BLaER1 treated with 17β-estradiol and CSF1 and Interleukin-3, amounts not matched to agents 10 nM and 100 nM (cell line): ENCODE measurements around the gene CLEC19A.
A peak's percentile ranks its signal among the peaks of the same experiment; 100 is the strongest.

Source experiments
- H3K27ac ChIP-seq, 11 experiments: shearing (Covaris generic); formaldehyde crosslinking; 2 replicates each; pipeline ENCODE4 v1.8.1; 2022
- H3K27me3 ChIP-seq, 11 experiments: shearing (Covaris generic); formaldehyde crosslinking; 2 replicates each; pipeline ENCODE4 v1.8.1; 2022
- H3K36me3 ChIP-seq, 11 experiments: shearing (Covaris generic); formaldehyde crosslinking; 2 replicates each; pipeline ENCODE4 v1.8.1; 2022
- H3K4me1 ChIP-seq, 10 experiments: shearing (Covaris generic); formaldehyde crosslinking; 2 replicates each; pipeline ENCODE4 v1.8.1; 2022
- H3K4me2 ChIP-seq, 11 experiments: shearing (Covaris generic); formaldehyde crosslinking; 2 replicates each; pipeline ENCODE4 v1.8.1; 2022
- H3K4me3 ChIP-seq, 10 experiments: shearing (Covaris generic); formaldehyde crosslinking; 2 replicates each; pipeline ENCODE4 v1.8.1; 2022
- H3K9ac ChIP-seq, 11 experiments: shearing (Covaris generic); formaldehyde crosslinking; 2 replicates each; pipeline ENCODE4 v1.8.1; 2022
- H3K9me3 ChIP-seq, 11 experiments: shearing (Covaris generic); formaldehyde crosslinking; replicated peaks in 1 of 11; 2 replicates each; pipeline ENCODE4 v1.8.1; 2022
- H4K20me1 ChIP-seq, 11 experiments: shearing (Covaris generic); formaldehyde crosslinking; 2 replicates each; pipeline ENCODE4 v1.8.1; 2022
- Cebpa-rat ChIP-seq, 11 experiments: shearing (Covaris generic); IDR thresholded peaks; 2 replicates each; pipeline ENCODE4 v1.8.1; 2022

Gene CLEC19A

DNA sequence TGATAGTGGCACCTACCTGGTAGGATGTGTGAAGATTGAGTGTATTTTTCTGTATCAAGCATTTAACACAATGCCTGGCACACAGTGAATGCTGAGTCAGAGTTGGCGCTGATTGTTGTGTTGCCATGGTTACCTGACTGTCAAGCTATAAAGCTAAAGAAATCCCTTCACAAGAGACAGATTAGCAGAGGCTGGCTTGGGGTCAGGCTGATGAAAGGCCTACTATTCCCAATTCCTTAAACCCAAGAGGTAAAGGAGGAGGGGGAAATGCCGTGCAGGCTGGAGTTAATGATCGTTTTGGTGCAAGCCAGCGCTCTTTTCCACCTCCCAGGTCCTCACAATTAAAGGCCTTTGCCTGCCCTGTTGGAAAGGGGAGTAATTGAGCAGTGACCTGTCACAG, 5.9 kb downstream of the CLEC19A start:
- H3K9me3 ChIP-seq, result no peaks in the 10 kb centered on the region
- H4K20me1 ChIP-seq, result no peaks in the 10 kb centered on the region
- H3K4me2 ChIP-seq, result peak overlapping the region in 3 of 11 experiments; percentile 75 to 82 (median 78); a peak in 6 of 22 replicates
- H3K36me3 ChIP-seq, result no peaks in the 10 kb centered on the region
- H3K27ac ChIP-seq, result peak overlapping the region in 2 of 11 experiments; percentile 21 to 24; a peak in 3 of 22 replicates
- H3K4me3 ChIP-seq, result no peak overlapping the region
- no peak for TF ChIP-seq Cebpa-rat (IDR thresholded peaks at IDR 0.05)
- H3K4me1 ChIP-seq, result peaks cover 5 to 73% (median 32%) of the 10 kb centered on the region in 10 experiments; a peak in 16 of 20 replicates
- H3K27me3 ChIP-seq, result no peaks in the 10 kb centered on the region
- no peak overlapping the region for H3K9ac ChIP-seq

DNA sequence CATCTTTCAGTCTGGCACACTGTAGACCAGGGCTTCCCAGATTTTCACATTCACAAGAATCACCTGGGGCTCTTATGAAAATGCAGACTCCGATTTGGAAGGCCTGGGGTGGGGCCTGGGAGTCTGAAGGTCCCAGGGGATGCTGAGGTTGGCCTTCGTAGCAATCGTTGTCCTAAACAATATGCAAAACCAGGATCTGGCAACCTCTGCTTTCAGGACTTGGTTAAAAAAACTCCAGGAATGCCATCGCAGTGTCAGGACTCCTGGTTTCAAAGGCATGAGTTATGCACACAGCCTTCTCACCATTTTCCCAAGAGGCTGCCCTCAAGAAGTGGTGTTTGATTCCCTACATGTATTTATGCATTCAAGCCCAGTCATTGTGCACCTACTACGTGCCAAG, 6.7 kb downstream of the CLEC19A start:
- Histone ChIP-seq H3K9ac (no peak overlapping the region), H3K4me1 (peaks cover 5 to 80% (median 32%) of the 10 kb centered on the region in 10 experiments; a peak in 16 of 20 replicates), H3K4me3 (no peak overlapping the region), H4K20me1 (no peaks in the 10 kb centered on the region), H3K36me3 (no peaks in the 10 kb centered on the region), H3K9me3 (no peaks in the 10 kb centered on the region), H3K27ac (peak overlapping the region in 3 of 11 experiments; percentile 79 to 92 (median 89); a peak in 3 of 22 replicates), H3K4me2 (peak overlapping the region in 3 of 11 experiments; percentile 75 to 82 (median 78); a peak in 6 of 22 replicates), H3K27me3 (no peaks in the 10 kb centered on the region)
- no peak for TF ChIP-seq Cebpa-rat (IDR thresholded peaks at IDR 0.05)

DNA sequence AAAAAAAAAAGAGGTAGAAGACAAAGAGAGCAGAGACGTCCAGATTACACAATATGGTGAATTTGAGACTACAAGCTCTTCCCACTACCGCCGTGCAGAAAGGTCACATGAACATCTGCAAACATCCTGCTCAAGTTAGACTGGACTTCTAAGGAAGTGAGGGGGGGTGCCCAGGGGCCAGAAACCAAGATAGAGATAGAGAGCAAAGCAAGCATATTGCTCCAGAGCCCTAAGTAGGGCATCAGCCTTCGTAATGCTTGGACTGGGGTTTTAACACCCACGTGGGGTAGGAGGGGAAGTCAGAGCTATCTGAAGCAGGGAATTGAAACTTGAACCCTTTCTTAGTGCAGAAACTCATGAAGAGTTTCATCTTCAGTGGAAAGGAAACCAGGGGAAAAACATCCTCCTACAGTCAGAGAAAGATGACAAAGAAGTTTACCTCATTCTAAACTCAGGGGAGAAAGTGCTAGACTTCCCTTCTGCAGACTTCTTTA, 8.7 kb downstream of the CLEC19A start:
- Histone ChIP-seq H4K20me1 (no peaks in the 10 kb centered on the region), H3K27ac (peak overlapping the region in 10 of 11 experiments; percentile 31 to 92 (median 64); a peak in 18 of 22 replicates), H3K4me2 (peak overlapping the region in 10 of 11 experiments; percentile 22 to 82 (median 52); a peak in 17 of 22 replicates), H3K9me3 (no peaks in the 10 kb centered on the region), H3K36me3 (no peaks in the 10 kb centered on the region), H3K4me3 (no peak overlapping the region; a peak in 1 of 20 replicates), H3K9ac (peak overlapping the region in 5 of 11 experiments; percentile 31 to 73 (median 71); a peak in 9 of 22 replicates), H3K27me3 (no peaks in the 10 kb centered on the region), H3K4me1 (peaks cover 5 to 82% (median 32%) of the 10 kb centered on the region in 10 experiments; a peak in 16 of 20 replicates)
- TF ChIP-seq Cebpa-rat (IDR thresholded peaks at IDR 0.05), result peak in 10 of 11 experiments; percentile 14 to 87 (median 54); a peak in 12 of 22 replicates

DNA sequence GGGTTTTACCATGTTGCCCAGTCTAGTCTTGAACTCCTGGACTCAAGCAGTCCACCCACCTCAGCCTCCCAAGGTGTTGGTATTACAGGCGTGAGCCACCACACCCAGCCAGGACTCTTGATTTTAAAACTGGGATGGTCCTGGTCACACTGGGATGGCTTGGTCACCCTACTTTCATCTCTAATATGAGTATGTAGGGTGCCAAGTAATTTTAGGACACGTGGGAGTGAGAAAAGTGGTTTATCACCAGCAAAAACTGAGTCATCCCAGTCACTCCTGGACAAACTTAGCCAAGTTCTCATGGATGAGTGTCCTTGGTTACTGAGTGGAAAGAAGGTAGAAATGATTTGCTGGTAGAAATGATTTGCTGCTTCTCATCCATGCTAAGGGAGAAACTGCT, 9.9 kb downstream of the CLEC19A start:
- TF ChIP-seq Cebpa-rat (IDR thresholded peaks at IDR 0.05), result no peak
- no peaks in the 10 kb centered on the region for H3K27me3 ChIP-seq
- peaks cover 5 to 70% (median 23%) of the 10 kb centered on the region in 10 experiments; a peak in 15 of 20 replicates for H3K4me1 ChIP-seq

DNA sequence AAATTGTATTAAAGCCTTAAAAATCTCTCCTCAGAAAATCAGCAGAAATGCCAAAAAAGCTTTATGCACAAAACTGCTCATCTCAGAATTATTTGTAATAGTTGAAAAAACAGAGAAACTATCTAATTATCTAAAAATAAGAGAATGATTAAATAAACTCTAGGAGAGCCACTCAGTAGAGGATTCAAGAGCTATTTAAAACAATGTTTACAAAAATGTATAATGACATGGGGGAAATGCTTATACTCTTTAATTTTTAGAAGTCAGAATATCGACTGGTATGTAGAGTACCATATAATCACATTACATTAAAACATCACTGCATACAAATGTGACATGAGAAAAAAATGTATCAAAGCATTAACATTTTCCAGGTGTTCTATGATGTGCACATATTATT, 11.9 kb downstream of the CLEC19A start:
- no peak overlapping the region for H3K27ac ChIP-seq
- no peaks in the 10 kb centered on the region for H3K9me3 ChIP-seq
- H3K36me3 ChIP-seq, result no peaks in the 10 kb centered on the region
- TF ChIP-seq Cebpa-rat (IDR thresholded peaks at IDR 0.05), result no peak
- no peak overlapping the region for H3K4me3 ChIP-seq
- no peak overlapping the region for H3K9ac ChIP-seq
- H3K4me2 ChIP-seq, result peak overlapping the region in 2 of 11 experiments; percentile 73 to 82; a peak in 3 of 22 replicates
- H3K27me3 ChIP-seq, result no peaks in the 10 kb centered on the region
- H4K20me1 ChIP-seq, result no peaks in the 10 kb centered on the region
- H3K4me1 ChIP-seq, result peaks cover 5 to 70% (median 22%) of the 10 kb centered on the region in 10 experiments; a peak in 15 of 20 replicates

More for the DNA sequence above, 9.9 kb downstream of the CLEC19A start:
- H4K20me1 ChIP-seq, result no peaks in the 10 kb centered on the region
- H3K9ac ChIP-seq, result peak overlapping the region in 3 of 11 experiments; percentile 71 to 73 (median 72); a peak in 6 of 22 replicates
- H3K9me3 ChIP-seq, result no peaks in the 10 kb centered on the region
- H3K27ac ChIP-seq, result peak overlapping the region in 8 of 11 experiments; percentile 43 to 92 (median 70); a peak in 11 of 22 replicates
- H3K36me3 ChIP-seq, result no peaks in the 10 kb centered on the region
- no peak overlapping the region for H3K4me3 ChIP-seq
- peak overlapping the region in 7 of 11 experiments; percentile 22 to 82 (median 66); a peak in 11 of 22 replicates for H3K4me2 ChIP-seq

DNA sequence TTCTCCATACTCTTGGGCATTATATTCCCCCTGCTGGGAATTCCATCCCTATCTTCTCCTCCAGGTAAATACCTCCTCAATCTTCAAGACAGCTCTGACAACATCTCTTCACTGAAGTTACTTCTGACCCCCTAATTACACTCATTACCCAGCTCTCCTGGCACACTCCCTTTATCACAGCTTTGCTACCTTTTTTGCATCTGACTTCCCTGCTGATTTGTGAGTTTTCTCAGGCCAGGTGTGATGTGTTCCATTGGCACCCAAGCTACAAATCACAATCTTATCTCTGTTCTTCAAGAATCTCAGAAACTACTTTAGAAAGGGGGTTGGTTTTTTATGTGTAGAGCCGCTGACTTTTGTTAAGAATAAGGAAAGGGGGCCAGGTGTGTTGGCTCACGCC, 14.0 kb downstream of the CLEC19A start:
- no peak for TF ChIP-seq Cebpa-rat (IDR thresholded peaks at IDR 0.05)
- Histone ChIP-seq H3K9ac (no peak overlapping the region), H4K20me1 (no peaks in the 10 kb centered on the region), H3K36me3 (no peaks in the 10 kb centered on the region), H3K4me3 (no peak overlapping the region), H3K9me3 (no peaks in the 10 kb centered on the region), H3K27ac (no peak overlapping the region), H3K4me1 (peaks cover 0 to 66% (median 9%) of the 10 kb centered on the region in 10 experiments; a peak in 15 of 20 replicates), H3K27me3 (no peaks in the 10 kb centered on the region), H3K4me2 (no peak overlapping the region)

DNA sequence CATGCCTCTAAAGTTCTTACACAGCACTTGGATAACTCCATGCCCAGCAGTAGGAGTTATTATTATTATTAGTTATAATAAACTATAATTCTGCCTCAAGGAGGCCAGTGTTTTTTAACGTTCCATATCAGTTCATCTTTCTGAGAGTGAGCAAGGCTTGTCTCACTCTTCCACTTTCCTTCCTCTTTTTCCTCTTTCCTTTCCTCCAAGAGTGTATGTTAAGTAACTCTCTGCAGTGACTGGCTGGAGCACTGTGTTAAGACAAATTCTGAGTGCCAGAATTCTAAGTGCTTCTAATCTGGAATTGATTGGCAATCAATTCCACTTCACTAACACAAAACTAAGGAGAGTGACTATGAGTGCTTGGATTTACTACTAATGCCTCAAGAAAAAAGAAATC, 16.4 kb downstream of the CLEC19A start:
- Histone ChIP-seq H3K9me3 (no peaks in the 10 kb centered on the region), H3K9ac (no peak overlapping the region), H3K36me3 (no peaks in the 10 kb centered on the region), H3K27ac (no peak overlapping the region), H4K20me1 (no peaks in the 10 kb centered on the region), H3K27me3 (no peaks in the 10 kb centered on the region), H3K4me2 (peak overlapping the region in 3 of 11 experiments; percentile 6 to 58 (median 54); a peak in 5 of 22 replicates), H3K4me3 (no peak overlapping the region), H3K4me1 (peaks cover 0 to 66% (median 0%) of the 10 kb centered on the region in 10 experiments; a peak in 7 of 20 replicates)
- TF ChIP-seq Cebpa-rat (IDR thresholded peaks at IDR 0.05), result no peak

DNA sequence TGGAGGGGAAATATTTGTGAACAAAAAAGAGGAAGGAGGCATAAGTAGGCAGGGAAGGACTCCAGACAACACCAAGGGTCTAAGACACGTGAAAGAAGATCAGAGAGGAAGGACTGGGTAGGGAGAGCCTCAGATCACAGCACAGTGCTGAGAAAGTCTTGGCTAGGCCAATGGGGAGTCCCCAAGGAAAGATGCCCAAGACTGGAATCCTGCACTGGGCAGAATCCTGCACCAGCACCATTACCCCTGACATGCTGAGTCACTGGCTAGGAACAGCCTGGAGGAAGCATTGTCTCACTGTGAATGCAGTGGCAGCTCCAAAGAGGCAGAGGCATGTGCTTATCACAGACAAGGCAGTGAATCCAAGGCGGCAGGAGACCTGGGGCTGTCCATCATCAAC, 19.2 kb downstream of the CLEC19A start:
- no peaks in the 10 kb centered on the region for H3K9me3 ChIP-seq
- H3K4me3 ChIP-seq, result peak overlapping the region in 2 of 10 experiments; percentile 30 to 43; a peak in 4 of 20 replicates
- 0 out of 22 replicates have a peak overlapping the region, but pooled peaks of 1 of the 11 experiments have one; percentile 8 for H3K9ac ChIP-seq
- TF ChIP-seq Cebpa-rat (IDR thresholded peaks at IDR 0.05), result no peak
- H3K4me1 ChIP-seq, result peaks cover 0 to 64% (median 0%) of the 10 kb centered on the region in 10 experiments; a peak in 7 of 20 replicates
- H3K27ac ChIP-seq, result peak overlapping the region in 2 of 11 experiments; percentile 2 to 44; a peak in 3 of 22 replicates
- H3K27me3 ChIP-seq, result no peaks in the 10 kb centered on the region
- H3K36me3 ChIP-seq, result no peaks in the 10 kb centered on the region
- H3K4me2 ChIP-seq, result peak overlapping the region in 4 of 11 experiments; percentile 11 to 73 (median 54); a peak in 5 of 22 replicates
- no peaks in the 10 kb centered on the region for H4K20me1 ChIP-seq

DNA sequence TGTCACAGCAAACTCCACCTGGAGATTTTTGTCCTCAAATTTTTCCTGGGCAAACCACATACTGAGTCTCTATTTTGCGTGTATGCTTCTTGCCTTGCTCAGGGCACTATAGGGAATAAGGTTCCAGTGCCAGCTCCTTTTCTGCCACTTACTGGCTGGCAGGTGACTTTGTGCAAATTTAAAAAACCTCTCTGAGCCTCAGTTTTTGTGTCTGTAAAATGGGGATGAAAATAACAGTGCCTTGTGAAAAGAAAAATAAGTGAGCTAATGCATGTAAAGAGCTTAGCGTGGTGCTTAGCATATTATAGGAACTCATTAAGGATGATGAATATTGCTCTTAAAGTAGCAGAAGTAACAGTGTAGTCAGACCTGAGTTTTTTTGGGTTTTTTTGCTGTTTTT, 19.9 kb downstream of the CLEC19A start:
- peaks cover 0 to 3% (median 0%) of the 10 kb centered on the region in 11 experiments; a peak in 1 of 22 replicates for H3K36me3 ChIP-seq
- peak overlapping the region in 3 of 11 experiments; percentile 37 to 73 (median 70); a peak in 6 of 22 replicates for H3K4me2 ChIP-seq
- no peaks in the 10 kb centered on the region for H3K27me3 ChIP-seq
- peak overlapping the region in 2 of 10 experiments; percentile 30 to 43; a peak in 4 of 20 replicates for H3K4me3 ChIP-seq
- no peak for TF ChIP-seq Cebpa-rat (IDR thresholded peaks at IDR 0.05)
- peaks cover 0 to 64% (median 0%) of the 10 kb centered on the region in 10 experiments; a peak in 7 of 20 replicates for H3K4me1 ChIP-seq
- H3K9me3 ChIP-seq, result no peaks in the 10 kb centered on the region
- H3K27ac ChIP-seq, result peak overlapping the region in 2 of 11 experiments; percentile 2 to 44; a peak in 2 of 22 replicates
- no peaks in the 10 kb centered on the region for H4K20me1 ChIP-seq
- H3K9ac ChIP-seq, result peak overlapping the region in 2 of 11 experiments; percentile 8 to 36; a peak in 2 of 22 replicates
